ENCODE data around the gene CCDC197. TPM values are rescaled to one million over a fixed set of nuclear protein-coding genes. Genes with fewer than 3 reads are reported as not detected.

CCDC197 gene
- total RNA-seq, 1 donor from 2014 or later = not detected

DNA sequence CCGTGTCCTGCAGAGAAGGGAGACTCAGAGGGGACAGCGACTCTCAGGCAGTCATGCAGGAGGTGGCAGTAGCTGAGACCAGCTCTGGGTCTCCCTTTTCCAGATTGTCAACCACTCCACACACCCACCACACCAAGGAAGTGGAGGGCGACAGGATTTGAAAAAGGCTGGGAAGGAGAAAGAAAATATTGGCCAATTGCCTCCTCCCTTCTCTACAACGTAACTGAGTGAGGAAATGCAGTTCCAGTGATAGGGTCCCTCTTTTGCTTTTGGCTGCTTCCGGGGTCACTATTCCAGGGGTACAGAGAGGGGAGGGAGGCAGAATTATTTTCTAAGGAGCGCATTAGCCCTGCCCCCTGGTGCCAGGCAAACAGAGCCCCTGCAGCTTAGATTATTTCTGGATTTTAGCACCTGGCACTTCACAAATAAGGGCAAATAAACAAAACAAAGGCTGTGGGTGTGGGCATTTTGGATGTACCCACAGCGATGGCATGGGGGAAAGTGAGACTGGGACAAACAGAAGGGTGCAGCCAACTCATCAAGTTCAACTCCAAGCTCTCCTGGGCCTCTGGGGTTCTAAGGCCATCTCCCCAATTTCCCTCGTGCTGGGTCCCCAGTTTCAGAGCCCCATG lies 41.1 kb upstream of the CCDC197 start:
- no peak overlapping the region for H3K4me3 Mint-ChIP-seq
- TF ChIP-seq, protein P1, sequence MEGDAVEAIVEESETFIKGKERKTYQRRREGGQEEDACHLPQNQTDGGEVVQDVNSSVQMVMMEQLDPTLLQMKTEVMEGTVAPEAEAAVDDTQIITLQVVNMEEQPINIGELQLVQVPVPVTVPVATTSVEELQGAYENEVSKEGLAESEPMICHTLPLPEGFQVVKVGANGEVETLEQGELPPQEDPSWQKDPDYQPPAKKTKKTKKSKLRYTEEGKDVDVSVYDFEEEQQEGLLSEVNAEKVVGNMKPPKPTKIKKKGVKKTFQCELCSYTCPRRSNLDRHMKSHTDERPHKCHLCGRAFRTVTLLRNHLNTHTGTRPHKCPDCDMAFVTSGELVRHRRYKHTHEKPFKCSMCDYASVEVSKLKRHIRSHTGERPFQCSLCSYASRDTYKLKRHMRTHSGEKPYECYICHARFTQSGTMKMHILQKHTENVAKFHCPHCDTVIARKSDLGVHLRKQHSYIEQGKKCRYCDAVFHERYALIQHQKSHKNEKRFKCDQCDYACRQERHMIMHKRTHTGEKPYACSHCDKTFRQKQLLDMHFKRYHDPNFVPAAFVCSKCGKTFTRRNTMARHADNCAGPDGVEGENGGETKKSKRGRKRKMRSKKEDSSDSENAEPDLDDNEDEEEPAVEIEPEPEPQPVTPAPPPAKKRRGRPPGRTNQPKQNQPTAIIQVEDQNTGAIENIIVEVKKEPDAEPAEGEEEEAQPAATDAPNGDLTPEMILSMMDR (conservative IDR thresholded peaks at IDR 0.05) = no peak
- H3K9me3 Mint-ChIP-seq = no peaks in the 10 kb centered on the region
- peaks cover 16% of the 10 kb centered on the region for H3K4me1 Mint-ChIP-seq (ENCODE audit: unreplicated experiment)
- no peak for DNase-seq (ENCODE audit: extremely low spot score, unreplicated experiment)
- H3K36me3 Mint-ChIP-seq = no peaks in the 10 kb centered on the region
- no peaks in the 10 kb centered on the region for H3K27me3 Mint-ChIP-seq
- no peak overlapping the region for H3K27ac Mint-ChIP-seq

- H3K4me3 Mint-ChIP-seq = no peak overlapping the region
- no peaks in the 10 kb centered on the region for H3K36me3 Mint-ChIP-seq
- H3K27ac Mint-ChIP-seq = no peak overlapping the region
- H3K9me3 Mint-ChIP-seq = no peaks in the 10 kb centered on the region
- TF ChIP-seq, protein P1 (conservative IDR thresholded peaks at IDR 0.05) = no peak
- H3K4me1 Mint-ChIP-seq (ENCODE audit: unreplicated experiment) = peaks cover 19% of the 10 kb centered on the region
- no peaks in the 10 kb centered on the region for H3K27me3 Mint-ChIP-seq
- no peak for DNase-seq (ENCODE audit: extremely low spot score, unreplicated experiment)
These were observed 40.4 kb upstream of the CCDC197 start for GRCh38 chr14:93956514-93957332.

GRCh38 chr14:93957333-93957710 lies 39.8 kb upstream of the CCDC197 start:
- TF ChIP-seq, protein P1 (conservative IDR thresholded peaks at IDR 0.05) = no peak
- no peak for DNase-seq (ENCODE audit: extremely low spot score, unreplicated experiment)
- Mint-ChIP-seq H3K4me3 (no peak overlapping the region), H3K4me1 (ENCODE audit: unreplicated experiment) (peaks cover 20% of the 10 kb centered on the region), H3K36me3 (no peaks in the 10 kb centered on the region), H3K27ac (peak overlapping the region; percentile 48), H3K9me3 (no peaks in the 10 kb centered on the region), H3K27me3 (no peaks in the 10 kb centered on the region)

GRCh38 chr14:93957751-93958566 lies 39.1 kb upstream of the CCDC197 start:
- no peak overlapping the region for H3K4me3 Mint-ChIP-seq
- peak overlapping the region; percentile 48 for H3K27ac Mint-ChIP-seq
- no peaks in the 10 kb centered on the region for H3K27me3 Mint-ChIP-seq

More at GRCh38 chr14:93957751-93958566, 39.1 kb upstream of the CCDC197 start:
- H3K36me3 Mint-ChIP-seq = no peaks in the 10 kb centered on the region
- H3K4me1 Mint-ChIP-seq (ENCODE audit: unreplicated experiment) = peaks cover 20% of the 10 kb centered on the region
- no peaks in the 10 kb centered on the region for H3K9me3 Mint-ChIP-seq
- no peak for DNase-seq (ENCODE audit: extremely low spot score, unreplicated experiment)
- TF ChIP-seq, protein P1 (conservative IDR thresholded peaks at IDR 0.05) = no peak
